GM21619 (cell line): ENCODE results near the gene PARVA.

Experiments used
- ATAC-seq: cut with Tn5 transposase; IDR thresholded peaks from one replicate; pipeline ENCODE4 v1.9.1; 2021; ENCODE audit not compliant: unreplicated experiment

The PARVA gene

GRCh38 chr11:12524865-12525264 lies 147.5 kb downstream of the PARVA start:
- no peak for ATAC-seq

GRCh38 chr11:12525466-12526055 lies 148.2 kb downstream of the PARVA start:
- no peak for ATAC-seq

GRCh38 chr11:12526789-12527188 lies 149.4 kb downstream of the PARVA start:
- ATAC-seq: no peak

GRCh38 chr11:12528487-12528886 lies 151.1 kb downstream of the PARVA start:
- ATAC-seq: no peak

- no peak for ATAC-seq
These were observed 151.7 kb downstream of the PARVA start for GRCh38 chr11:12529041-12529440.

- no peak for ATAC-seq
These were observed 152.4 kb downstream of the PARVA start for GRCh38 chr11:12529793-12530192.

GRCh38 chr11:12531020-12531419 lies 153.6 kb downstream of the PARVA start:
- no peak for ATAC-seq

GRCh38 chr11:12531681-12532080 lies 154.3 kb downstream of the PARVA start:
- no peak for ATAC-seq

- no peak for ATAC-seq
These were observed 155.2 kb downstream of the PARVA start for GRCh38 chr11:12532580-12532979.

- no peak for ATAC-seq
These were observed 157.2 kb downstream of the PARVA start for GRCh38 chr11:12534549-12534948.

GRCh38 chr11:12535321-12535720 lies 157.9 kb downstream of the PARVA start:
- no peak for ATAC-seq

GRCh38 chr11:12536566-12536965 lies 159.2 kb downstream of the PARVA start:
- no peak for ATAC-seq

- no peak for ATAC-seq
These were observed 160.5 kb downstream of the PARVA start for GRCh38 chr11:12537778-12538401.

- ATAC-seq: no peak
These were observed 161.6 kb downstream of the PARVA start for GRCh38 chr11:12538889-12539421.

GRCh38 chr11:12539572-12539971 lies 162.2 kb downstream of the PARVA start:
- ATAC-seq: no peak

GRCh38 chr11:12540075-12540680 lies 162.8 kb downstream of the PARVA start:
- ATAC-seq: no peak

- no peak for ATAC-seq
These were observed 163.7 kb downstream of the PARVA start for GRCh38 chr11:12540913-12541582.

GRCh38 chr11:12541583-12542151 lies 164.3 kb downstream of the PARVA start:
- no peak for ATAC-seq

- ATAC-seq: no peak
These were observed 165.0 kb downstream of the PARVA start for GRCh38 chr11:12542186-12542935.

- ATAC-seq: no peak
These were observed 166.4 kb downstream of the PARVA start for GRCh38 chr11:12543596-12544415.
